Measurements from ENCODE around the gene CPB1. TPM values are rescaled to one million over a fixed set of nuclear protein-coding genes. Genes with fewer than 3 reads are reported as not detected.

The CPB1 gene
- total RNA-seq, 6 donors from 2014 or later: 5.6 to 11.3 TPM; not detected in 4

DNA sequence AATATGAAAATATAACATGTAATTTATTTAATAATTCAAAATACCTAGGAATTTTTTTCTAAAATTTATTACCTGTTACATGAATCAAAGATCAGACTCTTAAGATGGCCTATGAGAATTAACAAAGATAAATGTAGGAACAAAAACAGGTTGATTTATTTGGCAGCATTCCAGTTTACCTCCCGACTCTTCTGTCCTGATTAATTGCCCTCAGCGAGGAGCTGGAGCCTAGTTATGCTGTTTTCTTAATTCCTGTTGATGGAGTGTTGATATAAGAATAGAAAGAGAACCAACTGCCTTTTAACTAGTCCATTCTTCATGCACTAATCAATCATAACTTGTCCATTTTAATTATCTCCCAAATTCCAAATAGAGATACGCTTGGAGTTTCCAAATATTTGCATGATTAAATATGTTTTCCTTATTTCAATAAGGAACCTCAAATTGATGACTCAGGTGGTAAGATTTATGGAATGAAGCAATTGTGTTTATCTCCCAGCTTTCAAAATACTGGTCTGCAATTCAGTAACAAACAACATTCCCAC is 10.6 kb upstream of the CPB1 start:
- Histone ChIP-seq H3K4me3 (no peak overlapping the region), H3K36me3 (no peaks in the 10 kb centered on the region), H3K4me1 (no peaks in the 10 kb centered on the region), H3K27me3 (no peaks in the 10 kb centered on the region), H3K9me3 (peaks cover 0 to under 1% (median 0%) of the 10 kb centered on the region in 4 donors), H3K27ac (no peak overlapping the region)
- DNase-seq (no peak), ATAC-seq (ENCODE audit: low FRiP score in 2 of 2) (no peak)
- no peak for TF ChIP-seq POLR2AphosphoS5 (IDR thresholded peaks at IDR 0.05)
- no peak for TF ChIP-seq EP300 (IDR thresholded peaks at IDR 0.05)
- no peak for TF ChIP-seq CTCF (IDR thresholded peaks at IDR 0.05)
- no peak for TF ChIP-seq POLR2A (IDR thresholded peaks at IDR 0.05)
- 31 to 50% methylated on average over 3 of the region's 3 CpGs for whole genome bisulfite sequencing, 2 donors

- no peak for DNase-seq
- H3K36me3 ChIP-seq: no peaks in the 10 kb centered on the region
- no peak overlapping the region for H3K4me3 ChIP-seq
- ATAC-seq (ENCODE audit: low FRiP score in 2 of 2): no peak
- H3K4me1 ChIP-seq: no peaks in the 10 kb centered on the region
- no peaks in the 10 kb centered on the region for H3K27me3 ChIP-seq
- WGBS, 2 donors: 70 to 80% methylated on average over 7 of the region's 7 CpGs
- no peak overlapping the region for H3K27ac ChIP-seq
- TF ChIP-seq POLR2A (IDR thresholded peaks at IDR 0.05): no peak
- TF ChIP-seq POLR2AphosphoS5 (IDR thresholded peaks at IDR 0.05): no peak
- no peak for TF ChIP-seq CTCF (IDR thresholded peaks at IDR 0.05)
- TF ChIP-seq EP300 (IDR thresholded peaks at IDR 0.05): no peak
- peaks cover 0 to 3% (median 0%) of the 10 kb centered on the region in 4 donors for H3K9me3 ChIP-seq
These were observed 7.0 kb upstream of the CPB1 start for GRCh38 chr3:148820361-148821245.

DNA sequence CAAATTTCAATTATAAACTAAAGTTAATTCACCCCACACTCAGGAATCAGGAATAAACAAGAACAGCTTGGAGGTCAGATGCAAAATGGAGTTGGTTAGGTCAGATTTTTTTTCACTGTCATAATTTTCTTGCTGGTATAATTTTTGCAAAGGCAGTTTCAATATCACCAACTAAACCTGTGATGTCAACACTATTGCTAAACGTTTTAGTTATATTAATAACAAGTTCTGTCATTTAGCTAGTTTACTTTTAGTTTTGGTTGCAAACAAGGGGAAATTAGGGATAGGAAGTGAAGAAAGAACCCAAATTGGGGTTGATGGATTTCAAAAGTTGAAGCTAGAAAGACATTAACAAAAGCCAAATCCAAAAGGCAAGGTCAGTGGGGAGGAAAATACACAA is 4.6 kb upstream of the CPB1 start:
- no peak for ATAC-seq (ENCODE audit: low FRiP score in 2 of 2)
- H3K9me3 ChIP-seq: peaks cover 0 to 3% (median 0%) of the 10 kb centered on the region in 4 donors
- no peak overlapping the region for H3K27ac ChIP-seq
- H3K36me3 ChIP-seq: no peaks in the 10 kb centered on the region
- peaks cover 0 to 4% (median 0%) of the 10 kb centered on the region in 4 donors for H3K4me1 ChIP-seq
- H3K27me3 ChIP-seq: no peaks in the 10 kb centered on the region
- no peak for TF ChIP-seq EP300 (IDR thresholded peaks at IDR 0.05)
- no peak for TF ChIP-seq POLR2A (IDR thresholded peaks at IDR 0.05)
- no peak for TF ChIP-seq CTCF (IDR thresholded peaks at IDR 0.05)
- no peak for TF ChIP-seq POLR2AphosphoS5 (IDR thresholded peaks at IDR 0.05)
- WGBS, 2 donors: 58 to 68% methylated on average over 1 of the region's 1 CpG
- DNase-seq: no peak
- H3K4me3 ChIP-seq: no peak overlapping the region

DNA sequence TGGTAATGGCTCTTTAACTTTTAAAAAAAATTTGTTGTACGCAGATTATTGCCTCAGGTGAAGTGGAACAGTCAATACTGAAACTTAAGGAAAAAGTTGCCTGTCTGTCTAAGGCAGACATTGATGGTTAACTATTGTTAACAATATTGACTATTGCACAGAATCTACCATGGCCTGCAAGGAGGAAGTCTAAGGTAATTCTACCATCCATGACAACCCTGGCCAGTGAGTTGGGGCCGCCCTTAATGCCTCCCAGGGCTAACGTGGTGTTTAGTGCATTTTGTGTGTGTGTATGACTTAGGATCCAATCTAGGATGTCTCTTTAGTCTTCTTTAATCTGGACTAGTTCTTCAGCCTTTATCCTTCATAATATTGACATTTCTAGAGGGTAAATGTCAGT is 2.1 kb upstream of the CPB1 start:
- TF ChIP-seq CTCF (IDR thresholded peaks at IDR 0.05) (no peak), EP300 (IDR thresholded peaks at IDR 0.05) (no peak), POLR2AphosphoS5 (IDR thresholded peaks at IDR 0.05) (no peak), POLR2A (IDR thresholded peaks at IDR 0.05) (no peak)
- no peak for DNase-seq
- H3K4me3 ChIP-seq: no peak overlapping the region
- peaks cover 0 to 4% (median 2%) of the 10 kb centered on the region in 4 donors for H3K4me1 ChIP-seq
- peaks cover 0 to 3% (median 0%) of the 10 kb centered on the region in 4 donors for H3K9me3 ChIP-seq
- no peak for ATAC-seq (ENCODE audit: low FRiP score in 2 of 2)
- no peaks in the 10 kb centered on the region for H3K36me3 ChIP-seq
- no peaks in the 10 kb centered on the region for H3K27me3 ChIP-seq
- H3K27ac ChIP-seq: no peak overlapping the region
- WGBS, 2 donors: 79 to 81% methylated on average over 3 of the region's 3 CpGs
